ENCODE measurements around the gene IL17RD. TPM values are rescaled to one million over a fixed set of nuclear protein-coding genes. Genes with fewer than 3 reads are reported as not detected.
A peak's percentile ranks its signal among the peaks of the same experiment; 100 is the strongest.

The IL17RD gene
- polyA plus RNA-seq, 3 donors = not detected

- H3K9ac ChIP-seq (ENCODE audit: insufficient read depth, low read length, poor library complexity, severe bottlenecking) = no peak overlapping the region
- no peaks in the 10 kb centered on the region for H3K9me3 Mint-ChIP-seq
- H3K9me3 ChIP-seq (replicated peaks in 1 of 2; ENCODE audit: control insufficient read depth in 1 of 2, insufficient read depth in 1 of 2, low read length in 2 of 2) = no peaks in the 10 kb centered on the region
- H3K27ac Mint-ChIP-seq = peak overlapping the region in 2 of 7 donors; percentile 31 to 51
- H2AFZ ChIP-seq (ENCODE audit: insufficient read depth, low read depth, low read length, poor library complexity, severe bottlenecking) = no peak overlapping the region
- H4K20me1 ChIP-seq (ENCODE audit: insufficient read depth, low read length) = no peaks in the 10 kb centered on the region
- peaks cover 2% of the 10 kb centered on the region for H3K4me1 Mint-ChIP-seq
- H3K4me2 ChIP-seq (replicated peaks; ENCODE audit: extremely low read depth, low read length, poor library complexity, severe bottlenecking) = no peak overlapping the region
- H3K36me3 Mint-ChIP-seq = no peaks in the 10 kb centered on the region
- WGBS (ENCODE audit: insufficient coverage) = 64% methylated on average over 2 of the region's 4 CpGs
- H3K27me3 Mint-ChIP-seq (ENCODE audit: low read depth in 3 of 3) = peaks cover 6 to 15% (median 15%) of the 10 kb centered on the region in 3 donors
- no peak for DNase-seq
- H3K27me3 ChIP-seq (ENCODE audit: control insufficient read depth in 2 of 2, insufficient read depth in 2 of 2, low read length in 2 of 2) = peaks cover 3 to 14% of the 10 kb centered on the region in 2 donors
- TF ChIP-seq CTCF (IDR thresholded peaks at IDR 0.05) = no peak
- no peaks in the 10 kb centered on the region for H3K36me3 ChIP-seq (replicated peaks in 1 of 2; ENCODE audit: control insufficient read depth in 1 of 2, insufficient read depth in 2 of 2, low read length in 2 of 2)
- H3K4me3 ChIP-seq (replicated peaks in 1 of 3; ENCODE audit: low read depth in 2 of 3, low read length in 3 of 3) = no peak overlapping the region
- no peaks in the 10 kb centered on the region for H3K79me2 ChIP-seq (ENCODE audit: insufficient read depth, low read length)
- no peaks in the 10 kb centered on the region for H3K4me1 ChIP-seq (ENCODE audit: control insufficient read depth in 1 of 2, insufficient read depth in 2 of 2, low read length in 2 of 2)
- intact Hi-C loops (cut with micrococcal nuclease) = no loop called here
- H3K4me3 Mint-ChIP-seq = no peak overlapping the region
- H3K27ac ChIP-seq (ENCODE audit: low read depth in 1 of 2, low read length in 2 of 2) = no peak overlapping the region
Observed at GRCh38 chr3:57143886-57144459, 21.2 kb downstream of the IL17RD start.

GRCh38 chr3:57142411-57142723 lies 22.8 kb downstream of the IL17RD start:
- Histone ChIP-seq H3K79me2 (ENCODE audit: insufficient read depth, low read length) (no peaks in the 10 kb centered on the region), H3K9ac (ENCODE audit: insufficient read depth, low read length, poor library complexity, severe bottlenecking) (no peak overlapping the region), H4K20me1 (ENCODE audit: insufficient read depth, low read length) (no peaks in the 10 kb centered on the region), H3K36me3 (replicated peaks in 1 of 2; ENCODE audit: control insufficient read depth in 1 of 2, insufficient read depth in 2 of 2, low read length in 2 of 2) (no peaks in the 10 kb centered on the region), H3K4me1 (ENCODE audit: control insufficient read depth in 1 of 2, insufficient read depth in 2 of 2, low read length in 2 of 2) (no peaks in the 10 kb centered on the region), H3K9me3 (replicated peaks in 1 of 2; ENCODE audit: control insufficient read depth in 1 of 2, insufficient read depth in 1 of 2, low read length in 2 of 2) (no peaks in the 10 kb centered on the region), H3K27me3 (ENCODE audit: control insufficient read depth in 2 of 2, insufficient read depth in 2 of 2, low read length in 2 of 2) (peaks cover 3 to 14% of the 10 kb centered on the region in 2 donors), H3K4me2 (replicated peaks; ENCODE audit: extremely low read depth, low read length, poor library complexity, severe bottlenecking) (no peak overlapping the region), H2AFZ (ENCODE audit: insufficient read depth, low read depth, low read length, poor library complexity, severe bottlenecking) (no peak overlapping the region), H3K4me3 (replicated peaks in 1 of 3; ENCODE audit: low read depth in 2 of 3, low read length in 3 of 3) (no peak overlapping the region), H3K27ac (ENCODE audit: low read depth in 1 of 2, low read length in 2 of 2) (no peak overlapping the region)
- peaks cover 6 to 17% (median 15%) of the 10 kb centered on the region in 3 donors for H3K27me3 Mint-ChIP-seq (ENCODE audit: low read depth in 3 of 3)
- H3K9me3 Mint-ChIP-seq = peaks cover 0 to 3% (median 0%) of the 10 kb centered on the region in 7 donors
- H3K4me1 Mint-ChIP-seq = peaks cover 2% of the 10 kb centered on the region
- peak overlapping the region in 1 of 2 donors; percentile 26 for H3K4me3 Mint-ChIP-seq
- WGBS (ENCODE audit: insufficient coverage) = 54% methylated on average over 6 of the region's 11 CpGs
- no peak overlapping the region for H3K27ac Mint-ChIP-seq
- no peak for DNase-seq
- intact Hi-C loops (cut with micrococcal nuclease) = no loop called here
- no peaks in the 10 kb centered on the region for H3K36me3 Mint-ChIP-seq
- no peak for TF ChIP-seq CTCF (IDR thresholded peaks at IDR 0.05)

Data from CD14-positive monocyte (primary cell).